GM15510 (cell line): ENCODE results near the gene APC2.

Experiments
- POLR2A ChIP-seq: IDR thresholded peaks from 3 replicates; pipeline ENCODE4 v1.6.1; 2011; ENCODE audit warnings: borderline replicate concordance; ENCODE audit not compliant: insufficient read length; ENCODE audit errors: extremely low read depth

The APC2 gene

DNA sequence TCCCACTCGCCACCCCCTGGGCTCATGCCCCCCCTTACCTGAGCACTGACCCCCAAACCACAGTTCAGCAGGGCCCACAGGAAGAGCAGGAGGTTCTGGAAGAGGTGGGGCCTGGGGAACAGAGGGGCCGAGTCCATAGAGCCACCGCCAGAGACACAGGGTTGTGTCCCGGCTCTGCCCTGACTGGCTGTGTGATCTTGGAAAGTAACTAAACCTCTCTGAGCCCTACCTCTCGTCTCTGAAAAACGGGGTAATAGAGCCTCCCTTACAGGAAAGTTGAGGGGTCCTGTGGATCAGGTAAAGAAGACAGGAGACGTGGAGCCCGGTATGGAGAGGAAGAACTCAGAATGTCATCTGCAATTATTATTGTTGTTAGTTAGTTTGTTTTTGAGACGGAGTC is 60.9 kb downstream of the APC2 start:
- no peak for TF ChIP-seq POLR2A

- no peak for TF ChIP-seq POLR2A
Measured at GRCh38 chr19:1511318-1512317, 61.7 kb downstream of the APC2 start.

DNA sequence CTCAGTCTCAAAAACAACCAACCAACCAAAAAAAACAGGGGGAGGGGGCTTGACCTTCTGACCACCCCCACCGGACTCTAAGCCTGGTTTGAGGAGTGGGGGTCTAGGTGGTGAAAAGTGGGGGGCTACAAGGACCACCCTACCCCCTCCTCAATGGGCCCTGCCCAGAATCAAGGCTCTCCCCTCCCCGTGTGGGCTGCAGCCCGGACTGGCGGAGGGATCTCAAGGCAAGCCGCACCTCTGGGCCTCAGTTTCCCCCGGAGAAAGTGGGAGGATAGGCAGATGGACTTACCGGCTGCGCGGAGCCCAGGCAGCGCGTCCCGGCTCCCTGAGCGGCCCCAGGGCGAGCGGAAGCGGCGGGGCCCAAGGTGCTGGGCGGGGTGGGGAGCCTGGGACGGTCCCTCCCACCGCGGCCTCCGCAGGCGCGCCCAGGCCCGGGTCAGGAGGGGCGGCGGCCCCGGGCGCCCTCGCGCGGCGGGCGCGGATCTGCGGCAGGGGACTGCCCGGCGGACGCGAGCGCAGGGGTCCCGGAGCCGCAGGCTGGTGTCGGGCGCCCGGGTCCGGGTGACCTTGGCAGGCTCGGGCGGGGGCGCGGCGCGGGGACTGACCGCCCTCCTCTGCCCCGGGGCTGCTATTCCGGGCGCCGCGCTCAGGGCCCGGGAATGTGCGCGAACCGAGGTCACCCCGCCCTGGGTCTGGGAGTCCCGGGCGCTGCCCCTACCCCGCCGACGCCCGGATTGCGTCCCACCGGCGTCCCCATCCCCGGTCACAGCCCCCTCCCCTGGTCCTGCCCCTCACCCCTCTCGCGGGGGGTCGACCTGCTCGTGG is 63.0 kb downstream of the APC2 start, which contains the start of gene ADAMTSL5:
Gene ADAMTSL5 (minus strand): TSS at position 349 of the 828 bp plus-strand sequence. CDS start 2,076 bp downstream, outside the sequence.
- TF ChIP-seq POLR2A, result peak; percentile 42

GRCh38 chr19:1513499-1514294 is 63.8 kb downstream of the APC2 start:
- TF ChIP-seq POLR2A, result no peak

DNA sequence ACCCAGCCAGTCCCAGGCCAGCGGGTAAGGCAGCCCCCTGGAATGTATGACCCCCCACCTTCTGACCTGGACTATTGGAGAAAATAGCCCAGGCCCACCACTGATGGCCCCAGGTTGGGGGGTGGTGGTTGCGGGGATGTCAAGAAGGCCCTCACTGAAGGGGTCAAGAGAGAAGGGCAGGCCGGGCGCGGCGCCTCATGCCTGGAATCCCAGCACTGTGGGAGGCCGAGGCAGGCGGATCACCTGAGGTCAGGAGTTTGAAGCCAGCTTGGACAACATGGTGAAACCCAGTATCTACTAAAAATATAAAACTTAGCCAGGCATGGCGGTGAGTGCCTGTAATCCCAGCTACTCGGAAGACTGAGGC is 64.4 kb downstream of the APC2 start:
- no peak for TF ChIP-seq POLR2A

DNA sequence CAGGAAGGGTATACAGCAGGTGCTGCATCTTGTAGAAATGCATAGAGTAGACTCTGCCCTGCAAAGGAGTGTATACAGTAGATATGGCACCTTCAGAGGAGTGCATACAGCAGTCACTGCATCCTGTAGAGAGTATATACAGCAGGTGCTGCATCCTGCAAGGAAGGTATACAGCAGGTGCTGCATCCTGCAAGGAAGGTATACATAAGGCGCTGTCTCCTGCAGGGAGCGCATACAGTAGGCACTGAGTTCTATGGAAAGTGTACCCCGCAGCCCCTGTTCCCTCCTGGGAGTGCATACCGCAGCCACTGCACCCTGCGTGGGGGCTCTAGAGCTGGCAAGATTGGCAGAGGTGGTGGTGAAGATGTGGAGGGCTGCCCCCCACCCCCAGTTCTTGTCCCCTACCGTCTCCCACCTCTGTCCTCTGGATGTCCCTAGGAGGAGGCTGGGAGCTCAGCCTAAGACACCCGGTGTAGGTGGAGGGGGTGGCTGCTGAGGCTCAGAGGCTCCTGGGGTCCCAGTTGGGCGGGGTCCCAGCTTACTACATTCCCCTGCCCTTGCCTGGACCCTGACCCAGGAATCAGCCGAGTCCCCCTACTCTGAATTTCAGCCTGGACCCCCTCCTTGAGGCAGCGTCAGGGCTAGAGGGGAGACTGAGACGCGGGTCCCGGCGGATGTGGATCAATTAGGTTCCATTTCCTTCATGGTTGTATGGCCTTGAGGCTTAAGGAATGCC is 65.2 kb downstream of the APC2 start:
- no peak for TF ChIP-seq POLR2A

- TF ChIP-seq POLR2A, result no peak
Measured at GRCh38 chr19:1516395-1516753, 66.5 kb downstream of the APC2 start.

- no peak for TF ChIP-seq POLR2A
Measured at GRCh38 chr19:1518471-1518870, 68.5 kb downstream of the APC2 start.

DNA sequence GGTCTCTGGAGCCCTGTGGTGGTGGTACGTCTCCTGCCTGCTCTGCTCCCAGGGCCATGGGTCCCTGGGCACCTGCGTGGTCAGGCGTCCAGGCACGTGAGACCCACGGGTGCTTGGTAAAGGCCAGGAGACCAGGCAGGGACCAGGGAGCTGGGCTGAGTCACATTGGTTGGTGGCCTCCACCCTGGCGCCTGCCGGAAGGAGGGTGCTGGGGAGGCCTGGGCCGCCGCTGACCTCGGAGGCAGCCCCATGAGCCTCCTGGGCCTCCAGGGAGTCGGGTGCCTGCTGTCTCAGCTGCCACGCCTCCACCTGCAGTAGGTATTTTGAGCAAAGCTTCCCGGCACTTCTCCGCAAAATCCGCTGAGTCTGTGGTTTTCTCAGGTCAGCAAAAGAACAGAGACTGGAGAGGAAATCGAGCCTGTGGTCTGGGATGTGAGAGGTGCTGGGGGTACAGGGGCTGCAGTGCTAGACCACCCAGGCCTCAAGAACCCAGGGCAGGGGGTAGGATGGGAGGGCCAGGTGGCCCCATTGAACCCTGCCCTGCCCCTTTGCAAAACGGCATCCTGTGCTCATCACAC is 70.4 kb downstream of the APC2 start:
- no peak for TF ChIP-seq POLR2A

- no peak for TF ChIP-seq POLR2A
Measured at GRCh38 chr19:1521636-1522035, 71.7 kb downstream of the APC2 start.

GRCh38 chr19:1522061-1522460 is 72.1 kb downstream of the APC2 start:
- TF ChIP-seq POLR2A, result no peak

- no peak for TF ChIP-seq POLR2A
Measured at GRCh38 chr19:1522838-1523237, 72.9 kb downstream of the APC2 start.
